ENCODE data around the gene AGXT.

AGXT gene

DNA sequence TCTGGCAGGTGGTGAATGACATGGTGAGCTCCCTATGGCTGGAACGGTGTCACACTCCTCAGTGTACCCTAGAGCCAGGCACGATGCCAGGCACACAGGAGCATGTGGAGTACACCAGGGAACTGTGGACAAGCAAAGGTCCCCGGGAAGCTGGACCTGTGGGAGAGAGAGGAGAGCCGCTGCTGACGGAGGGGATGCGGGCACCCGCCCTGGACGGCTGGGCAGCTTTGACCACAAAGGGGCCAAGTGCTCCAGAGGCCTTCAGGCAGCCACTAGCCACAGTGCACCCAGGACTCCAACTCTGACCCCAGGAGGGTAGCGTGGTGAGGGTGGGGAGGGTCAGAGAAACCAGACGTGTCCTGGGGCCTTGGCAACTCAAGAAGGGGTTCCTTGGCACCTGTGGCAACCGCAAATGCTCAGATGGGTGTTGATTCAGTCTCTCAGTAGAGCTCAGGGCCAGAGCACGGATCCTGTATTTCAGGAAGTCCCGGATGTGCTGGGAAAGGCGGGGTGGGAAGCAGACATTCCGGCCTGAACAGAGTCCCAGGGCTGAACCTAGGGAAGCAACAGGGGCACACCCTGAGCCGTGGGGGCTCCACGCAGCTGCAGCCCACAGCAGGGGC lies 29.6 kb downstream of the AGXT start:
- no peak for DNase-seq (ENCODE audit: low read depth)
- TF ChIP-seq CTCF (conservative IDR thresholded peaks at IDR 0.05; ENCODE audit: low read length), result no peak
- no peak overlapping the region for H3K4me3 ChIP-seq (ENCODE audit: low read length)

- DNase-seq (ENCODE audit: low read depth), result no peak
- no peak for TF ChIP-seq CTCF (conservative IDR thresholded peaks at IDR 0.05; ENCODE audit: low read length)
- H3K4me3 ChIP-seq (ENCODE audit: low read length), result no peak overlapping the region
These were observed 30.3 kb downstream of the AGXT start for GRCh38 chr2:240898731-240899467.

- DNase-seq (ENCODE audit: low read depth), result no peak
- TF ChIP-seq CTCF (conservative IDR thresholded peaks at IDR 0.05; ENCODE audit: low read length), result no peak
- no peak overlapping the region for H3K4me3 ChIP-seq (ENCODE audit: low read length)
These were observed 30.8 kb downstream of the AGXT start for GRCh38 chr2:240899468-240899865.

GRCh38 chr2:240900141-240900860 lies 31.7 kb downstream of the AGXT start:
- TF ChIP-seq CTCF (conservative IDR thresholded peaks at IDR 0.05; ENCODE audit: low read length), result no peak
- DNase-seq (ENCODE audit: low read depth), result no peak
- no peak overlapping the region for H3K4me3 ChIP-seq (ENCODE audit: low read length)

GRCh38 chr2:240901986-240902614 lies 33.5 kb downstream of the AGXT start:
- no peak overlapping the region for H3K4me3 ChIP-seq (ENCODE audit: low read length)
- no peak for DNase-seq (ENCODE audit: low read depth)
- no peak for TF ChIP-seq CTCF (conservative IDR thresholded peaks at IDR 0.05; ENCODE audit: low read length)

DNA sequence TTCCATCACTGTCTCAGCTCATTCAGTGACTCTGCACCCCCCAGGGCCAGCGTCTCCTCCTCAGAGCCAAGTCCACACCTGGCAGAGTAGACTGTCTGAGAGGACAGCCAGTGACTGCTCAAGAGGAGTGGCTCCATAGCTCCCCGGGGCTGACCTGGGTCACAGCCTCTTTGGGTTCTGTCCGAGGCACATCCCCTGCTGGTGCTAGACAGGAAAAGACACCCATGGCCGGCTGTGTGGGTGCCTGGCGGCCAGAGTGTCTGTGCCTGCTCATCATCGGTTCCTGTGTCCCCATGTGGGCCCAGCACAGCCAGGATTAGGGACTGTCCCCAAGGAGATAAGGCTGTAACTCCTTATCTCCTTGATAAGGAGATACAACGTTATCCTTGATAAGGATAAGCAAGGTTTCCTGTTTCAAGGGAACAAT lies 34.0 kb downstream of the AGXT start:
- H3K4me3 ChIP-seq (ENCODE audit: low read length), result no peak overlapping the region
- no peak for DNase-seq (ENCODE audit: low read depth)
- no peak for TF ChIP-seq CTCF (conservative IDR thresholded peaks at IDR 0.05; ENCODE audit: low read length)
